HG02763 (cell line): ENCODE results near the gene LYST.
A peak's percentile ranks its signal among the peaks of the same experiment; 100 is the strongest.
"Not testable (repeated sequence)": the region's sequence is repeated elsewhere in the genome, so short reads cannot be mapped to it uniquely, and the experiment has no call there.

Experiments used
- ATAC-seq: cut with Tn5 transposase; IDR thresholded peaks from one replicate; pipeline ENCODE4 v1.9.1; 2021; ENCODE audit warnings: mild to moderate bottlenecking, moderate library complexity; ENCODE audit not compliant: unreplicated experiment

LYST gene

DNA sequence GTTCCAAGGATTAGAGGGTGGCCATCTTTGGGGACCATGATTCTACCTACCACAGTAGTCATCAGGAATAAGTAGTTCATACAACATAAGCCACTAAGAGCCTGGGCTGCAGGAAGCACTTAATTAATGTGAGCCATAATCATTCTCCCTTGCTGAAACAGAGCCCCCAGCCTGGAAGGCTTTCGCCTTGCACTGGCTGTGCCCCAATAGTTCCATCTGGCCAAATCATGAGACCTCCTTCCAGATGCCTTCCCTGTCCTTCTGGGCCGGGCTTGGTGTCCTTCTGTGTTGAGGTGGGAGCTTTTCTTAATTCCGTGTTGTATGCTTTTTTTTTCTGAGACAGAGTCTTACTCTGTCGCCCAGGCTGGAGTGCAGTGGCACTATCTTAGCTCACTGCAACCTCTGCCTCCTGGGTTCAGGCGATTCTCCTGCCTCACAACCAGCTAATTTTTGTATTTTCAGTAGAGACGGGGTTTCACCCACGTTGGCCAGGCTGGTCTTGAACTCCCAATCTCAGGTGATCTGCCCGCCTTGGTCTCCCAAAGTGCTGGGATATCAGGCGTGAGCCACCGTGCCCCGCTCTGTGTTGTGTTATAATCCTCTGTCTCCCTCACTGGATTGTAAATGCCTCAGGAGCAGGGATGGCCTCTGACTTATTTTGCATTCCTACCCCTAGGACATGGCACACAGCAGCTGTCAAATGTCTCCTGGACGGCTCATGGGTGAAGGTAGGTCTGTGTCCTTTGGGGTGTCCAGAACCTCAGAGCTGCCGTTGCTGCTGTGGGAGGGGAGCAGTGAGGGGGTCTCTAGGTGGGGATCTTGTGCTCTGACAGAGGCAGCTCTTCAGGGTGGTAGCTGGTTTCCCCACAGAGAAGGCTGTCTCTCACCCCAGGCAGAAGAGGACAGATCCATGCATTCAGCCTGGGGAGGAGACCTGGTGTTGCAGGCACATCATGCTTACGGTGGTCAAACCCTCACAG lies 227.2 kb downstream of the LYST start:
- no peak for ATAC-seq

- ATAC-seq = not testable (repeated sequence)
Observed at GRCh38 chr1:235638612-235639011, 228.1 kb downstream of the LYST start.

- ATAC-seq = no peak
Observed at GRCh38 chr1:235637756-235638534, 228.8 kb downstream of the LYST start.

DNA sequence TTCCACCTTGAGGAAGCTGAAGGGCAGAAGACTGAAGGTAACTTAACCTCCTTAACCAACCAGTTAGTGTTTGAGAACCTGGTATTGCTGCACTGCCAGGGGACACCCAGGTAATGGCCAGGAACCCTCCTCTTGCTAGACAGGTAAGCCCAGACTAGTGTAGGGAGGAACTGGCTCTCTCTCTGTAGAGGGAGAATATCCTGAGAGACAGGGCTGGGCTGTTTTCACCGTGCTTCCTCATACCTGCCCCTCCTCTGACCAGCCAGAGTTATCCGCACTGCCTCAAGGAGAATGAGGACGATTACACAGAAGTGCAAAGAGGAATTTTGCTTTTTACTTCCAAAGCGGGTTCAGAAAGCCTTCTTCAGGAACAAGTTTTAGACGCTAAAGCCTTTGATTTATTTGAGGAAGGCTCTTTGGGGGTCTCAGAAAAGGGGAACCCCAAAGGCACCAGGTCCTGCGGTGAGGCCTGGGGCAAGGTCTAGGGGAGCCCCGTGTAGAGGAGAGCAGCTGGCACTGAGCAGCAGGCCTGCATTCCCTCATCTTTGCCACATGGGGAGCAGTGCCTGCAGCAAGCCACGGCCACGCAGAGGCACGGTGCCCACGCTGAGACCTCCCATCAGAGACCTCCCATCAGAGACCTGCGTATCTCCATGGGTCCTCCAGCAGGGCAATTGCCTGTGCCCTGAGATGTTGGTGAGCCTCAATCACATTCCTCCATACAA lies 230.6 kb downstream of the LYST start:
- ATAC-seq = no peak

GRCh38 chr1:235632506-235633401 lies 234.0 kb downstream of the LYST start:
- ATAC-seq = peak; percentile 50

DNA sequence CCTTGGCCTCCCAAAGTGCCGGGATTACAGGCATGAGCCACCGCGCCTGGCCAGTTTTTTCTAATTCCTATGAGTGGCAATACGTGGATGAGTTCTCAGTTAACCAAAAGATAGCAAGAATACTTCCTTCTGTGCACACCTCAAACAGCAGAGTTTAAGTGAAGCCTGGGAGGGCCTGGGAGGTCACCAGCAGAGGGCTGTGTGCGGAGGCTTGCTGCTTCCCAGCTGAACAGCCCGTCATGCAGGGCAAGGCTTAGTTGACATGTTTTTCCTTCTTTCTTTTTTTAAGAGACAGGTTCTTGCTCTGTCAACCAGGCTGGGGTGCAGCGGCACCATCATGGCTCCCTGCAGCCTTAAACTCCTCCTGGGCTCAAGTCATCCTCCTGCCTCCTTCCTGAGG lies 234.9 kb downstream of the LYST start:
- no peak for ATAC-seq

GRCh38 chr1:235628316-235629005 lies 238.2 kb downstream of the LYST start:
- no peak for ATAC-seq

DNA sequence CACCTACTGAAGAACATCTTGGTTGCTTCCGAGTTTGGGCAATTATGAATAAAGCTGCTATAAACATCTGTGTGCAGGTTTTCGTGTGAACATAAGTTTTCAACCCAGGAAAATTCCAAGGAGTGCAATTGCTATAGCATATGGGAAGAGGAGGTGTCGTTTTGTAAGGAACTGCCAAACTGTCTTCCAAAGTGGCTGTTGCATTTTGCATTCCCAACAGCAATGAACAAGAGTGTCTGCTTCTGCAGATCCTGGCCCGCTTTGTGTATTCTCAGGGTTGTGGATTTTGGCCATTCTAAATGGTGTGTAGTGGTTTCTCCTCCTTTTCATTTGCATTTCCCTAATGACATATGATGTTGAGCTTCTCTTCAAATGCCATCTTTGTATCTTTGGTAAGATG lies 240.9 kb downstream of the LYST start:
- no peak for ATAC-seq

DNA sequence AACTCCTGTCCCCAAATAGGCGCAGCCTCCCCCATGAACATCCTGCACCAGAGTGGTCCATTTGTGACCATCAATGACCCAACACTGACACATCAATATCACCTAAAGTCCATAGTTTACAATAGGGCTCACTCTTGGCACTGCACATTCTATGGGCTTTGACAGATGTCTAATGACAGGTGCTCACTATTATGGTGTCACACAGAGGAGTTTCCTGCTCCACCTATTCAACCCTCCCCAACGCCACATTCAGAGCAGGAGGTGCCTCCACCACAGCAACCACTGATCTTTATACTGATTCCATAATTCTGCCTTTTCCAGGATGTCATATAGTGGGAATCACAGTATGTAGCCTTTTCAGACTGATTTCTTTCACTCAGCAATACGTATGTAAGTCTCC lies 241.4 kb downstream of the LYST start:
- ATAC-seq = no peak

DNA sequence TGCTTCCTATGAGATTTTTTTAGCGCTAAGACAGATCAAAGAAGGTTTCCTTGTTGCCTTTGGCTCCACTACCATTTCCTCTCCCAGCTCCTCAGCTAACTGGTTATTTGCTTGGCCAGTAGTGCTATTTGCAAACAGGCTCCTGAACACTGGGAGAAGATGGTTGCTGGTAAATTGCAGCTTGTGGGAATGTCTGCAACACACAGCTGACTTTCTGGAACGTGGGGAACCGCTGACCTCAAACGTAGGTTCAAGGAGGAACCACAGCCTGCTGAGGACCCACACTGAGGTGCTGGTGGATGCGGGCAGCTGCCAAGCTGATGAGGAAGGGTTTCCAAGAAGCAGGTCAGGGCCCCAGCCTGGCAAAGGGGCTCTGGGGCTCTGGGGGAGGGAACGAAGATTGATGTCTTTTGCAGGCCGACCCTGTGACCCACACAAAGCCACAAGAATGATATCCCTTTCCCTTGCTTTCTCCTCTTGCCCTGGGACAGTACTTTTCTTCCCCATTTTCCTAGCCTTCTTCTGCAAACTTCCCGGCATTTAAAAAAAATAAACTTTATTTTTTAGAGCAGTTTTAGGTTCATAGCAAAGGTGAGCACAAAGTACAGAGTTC lies 241.9 kb downstream of the LYST start:
- ATAC-seq = no peak

GRCh38 chr1:235622936-235623779 lies 243.5 kb downstream of the LYST start:
- no peak for ATAC-seq

DNA sequence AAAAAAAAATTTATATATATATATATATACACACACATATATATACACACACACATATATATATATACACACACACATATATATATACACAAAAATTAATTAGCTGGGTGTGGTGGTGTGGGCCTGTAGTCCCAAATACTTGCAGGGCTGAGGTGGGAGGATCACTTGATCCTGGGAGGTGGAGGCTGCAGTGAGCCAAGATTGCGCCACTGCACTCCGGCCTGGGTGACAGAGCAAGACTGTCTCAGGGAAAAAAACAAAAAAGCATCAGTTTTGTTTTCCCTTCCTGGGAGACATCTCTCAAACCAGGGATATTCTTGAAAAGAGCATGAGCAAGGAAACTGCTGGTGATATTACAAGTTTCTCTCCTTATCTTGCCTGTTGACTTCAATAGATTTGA lies 247.6 kb downstream of the LYST start:
- not testable (repeated sequence) for ATAC-seq

GRCh38 chr1:235617808-235618207 lies 248.9 kb downstream of the LYST start:
- no peak for ATAC-seq

GRCh38 chr1:235617140-235617539 lies 249.6 kb downstream of the LYST start:
- no peak for ATAC-seq

DNA sequence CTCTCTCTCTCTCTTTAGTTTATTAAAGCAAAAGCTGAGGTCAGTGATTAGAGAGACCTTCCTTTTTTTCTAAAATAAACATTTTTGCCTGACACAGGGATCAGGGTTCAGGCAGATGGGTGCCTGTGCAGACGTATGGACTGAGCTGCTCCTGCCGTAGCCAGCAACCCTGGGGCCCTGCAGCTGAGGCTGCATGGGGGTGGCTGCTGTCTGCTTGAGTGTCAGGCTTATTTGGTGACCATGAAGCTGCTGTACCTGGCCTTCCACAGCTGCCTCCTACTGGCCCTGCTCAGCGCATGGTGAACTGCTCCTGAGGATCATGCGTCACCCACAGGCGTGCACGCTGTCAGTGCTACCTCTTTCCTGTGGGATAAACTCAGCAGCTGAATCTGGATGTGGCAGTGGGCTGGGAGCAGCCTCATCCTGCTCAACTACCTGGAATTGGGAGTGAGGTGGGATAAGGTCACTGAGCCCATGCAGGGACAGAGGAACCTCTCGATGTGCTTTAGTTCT lies 252.2 kb downstream of the LYST start:
- ATAC-seq = no peak

DNA sequence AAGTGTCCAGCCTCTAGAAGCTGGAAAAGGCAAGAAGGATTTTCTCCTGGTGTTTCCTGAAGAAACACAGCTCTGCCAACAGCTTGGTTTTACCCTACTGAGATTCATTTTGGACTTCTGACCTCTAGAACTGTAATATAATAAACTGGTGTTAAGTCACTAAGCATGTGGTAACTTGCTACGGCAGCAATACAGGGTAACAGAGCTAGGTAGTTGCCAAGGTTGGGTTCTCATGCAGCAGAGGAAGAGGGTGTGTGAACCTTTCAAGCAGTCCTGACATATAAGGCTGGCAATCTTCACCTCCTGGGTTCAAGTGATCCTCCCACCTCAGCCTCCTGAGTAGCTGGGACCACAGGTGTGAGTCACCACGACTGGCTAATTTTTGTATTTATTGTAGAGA lies 253.1 kb downstream of the LYST start:
- ATAC-seq = no peak

GRCh38 chr1:235612761-235613160 lies 253.9 kb downstream of the LYST start:
- no peak for ATAC-seq
